CD4-positive, alpha-beta memory T cell (primary cell): ENCODE results near the gene CHPF2. TPM values are rescaled to one million over a fixed set of nuclear protein-coding genes. Genes with fewer than 3 reads are reported as not detected.

Experiments
- CTCF ChIA-PET: fragments of 350-600 bp; sonication (Branson Sonifier 250); formaldehyde crosslinking; loops from one replicate; lab custom pipeline; 2021; ENCODE audit warnings: inconsistent platforms; ENCODE audit not compliant: partially characterized antibody; lab: Charles Lee
- POLR2A ChIA-PET: fragments of 350-600 bp; sonication (Branson Sonifier 250); formaldehyde crosslinking; loops from one replicate; lab custom pipeline; 2021; ENCODE audit not compliant: partially characterized antibody; lab: Charles Lee
- DNase-seq, 5 donors: peaks; one replicate each; pipeline versions ENCODE4 v3.0.0 to v3.0.0-alpha.2; 2020 to 2022; ENCODE audit warnings: mixed read lengths in 1 of 5
- H3K27ac ChIP-seq: one replicate; pipeline ENCODE4 v1.7.0; 2013; ENCODE audit warnings: low read depth, low read length
- H3K27me3 ChIP-seq: 2 replicates; pipeline ENCODE4 v1.7.0; 2013; ENCODE audit warnings: mild to moderate bottlenecking, low read length, moderate library complexity; ENCODE audit not compliant: insufficient read depth
- H3K36me3 ChIP-seq: 2 replicates; pipeline ENCODE4 v1.7.0; 2013; ENCODE audit warnings: mild to moderate bottlenecking, low read length, moderate library complexity; ENCODE audit not compliant: insufficient read depth
- H3K4me1 ChIP-seq: 2 replicates; pipeline ENCODE4 v1.7.0; 2013; ENCODE audit warnings: mild to moderate bottlenecking, low read length, moderate library complexity; ENCODE audit not compliant: insufficient read depth
- H3K4me3 ChIP-seq, 2 donors: one replicate each; pipeline ENCODE4 v1.7.0; 2013; ENCODE audit warnings: low read length in 2 of 2, mild to moderate bottlenecking in 1 of 2
- H3K9me3 ChIP-seq, 2 donors: one replicate each; pipeline ENCODE4 v1.7.0; 2013; ENCODE audit warnings: low read length in 2 of 2, control low read depth in 1 of 2; ENCODE audit not compliant: control insufficient read depth in 1 of 2
- H3K27ac Mint-ChIP-seq, 7 donors: one replicate each; pipeline ENCODE4 v1.8.0; 2020 to 2021; ENCODE audit warnings: mixed read lengths in 7 of 7, mild to moderate bottlenecking in 6 of 7, inconsistent platforms in 3 of 7, moderate library complexity in 3 of 7
- H3K27me3 Mint-ChIP-seq, 2 donors: one replicate each; pipeline ENCODE4 v1.8.0; 2020 to 2021; ENCODE audit warnings: mixed read lengths in 2 of 2
- H3K36me3 Mint-ChIP-seq, 2 donors: one replicate each; pipeline ENCODE4 v1.8.0; 2020 to 2021; ENCODE audit warnings: mixed read lengths in 2 of 2, inconsistent platforms in 1 of 2, mild to moderate bottlenecking in 1 of 2
- H3K4me1 Mint-ChIP-seq, 4 donors: one replicate each; pipeline ENCODE4 v1.8.0; 2020 to 2021; ENCODE audit warnings: mixed read lengths in 4 of 4, mild to moderate bottlenecking in 1 of 4
- H3K4me3 Mint-ChIP-seq, 8 donors: one replicate each; pipeline ENCODE4 v1.8.0; 2020 to 2021; ENCODE audit warnings: mixed read lengths in 8 of 8, mild to moderate bottlenecking in 7 of 8, moderate library complexity in 6 of 8, inconsistent platforms in 3 of 8
- H3K9me3 Mint-ChIP-seq, 8 donors: one replicate each; pipeline ENCODE4 v1.8.0; 2020 to 2021; ENCODE audit warnings: mixed read lengths in 8 of 8, mild to moderate bottlenecking in 5 of 8, inconsistent platforms in 3 of 8, moderate library complexity in 1 of 8
- intact Hi-C: fragments of 100-400 bp; cut with micrococcal nuclease; formaldehyde crosslinking; loops from one replicate; pipeline ENCODE4 v1.15.1; 2023
- polyA plus RNA-seq, 2 donors: library from polyadenylated mRNA; unstranded; fragments of 300-500 nt; fragmentation: Illumina TruSeq; gene quantifications; one replicate each; pipeline ENCODE4 v1.2.3, GENCODE V29; 2021
- total RNA-seq, 2 experiments: library from RNA; stranded (reverse); gene quantifications; one replicate each; pipeline ENCODE4 v1.2.3, GENCODE V29; 2021

CHPF2 gene
- total and polyA plus RNA-seq, 4 experiments from 2014 or later = 25.3 to 52.3 (median 40.4) TPM

DNA sequence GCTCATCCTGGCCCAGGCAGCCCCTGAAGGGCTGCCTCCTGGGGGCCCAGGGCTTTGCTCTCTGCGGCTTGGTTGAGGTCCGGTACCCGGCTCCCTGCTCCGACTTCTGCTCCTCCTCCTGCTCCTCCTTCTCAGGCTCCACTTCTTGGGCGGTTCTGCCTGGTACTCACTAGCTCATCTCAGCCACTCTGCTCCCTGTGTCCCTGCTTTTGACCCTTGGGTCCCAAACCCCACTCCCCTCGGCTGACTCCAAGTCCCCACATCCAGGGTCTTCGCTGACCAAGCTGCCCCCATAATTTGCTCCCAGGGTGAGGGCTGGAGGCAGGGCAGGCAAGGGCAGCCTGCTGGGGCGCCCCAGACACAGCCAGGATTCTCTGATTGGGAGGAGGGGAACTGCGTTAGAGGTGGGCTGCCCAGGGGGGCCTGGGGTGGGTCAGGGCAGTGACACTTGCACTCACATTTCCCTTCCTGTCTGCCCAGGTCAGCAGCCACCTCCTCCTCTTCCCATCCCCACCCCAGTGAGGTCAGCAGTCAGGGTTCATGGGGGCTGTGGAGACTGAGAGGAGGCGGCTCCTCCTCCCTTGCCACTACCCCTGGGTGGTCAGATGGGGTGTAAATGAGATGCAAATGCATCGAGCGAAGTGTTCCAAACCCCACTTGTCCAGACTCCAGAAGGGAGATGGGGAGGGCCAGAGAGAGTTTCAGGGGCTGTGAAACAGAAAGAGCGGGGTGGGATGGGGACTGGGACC, 14.0 kb downstream of the CHPF2 start:
- Histone ChIP-seq H3K4me1 (peaks cover 59% of the 10 kb centered on the region), H3K4me3 (no peak overlapping the region), H3K27ac (no peak overlapping the region), H3K36me3 (no peaks in the 10 kb centered on the region), H3K27me3 (peaks cover 26% of the 10 kb centered on the region), H3K9me3 (no peaks in the 10 kb centered on the region)
- intact Hi-C loops = loop anchor here (5.0 kb wide), 1 partner anchor 39 kb away; no protein-coding TSS in a partner anchor
- Mint-ChIP-seq H3K27me3 (peaks cover 19 to 31% of the 10 kb centered on the region in 2 donors), H3K27ac (peak overlapping the region in 3 of 7 donors; percentile 5 to 35 (median 24)), H3K36me3 (no peaks in the 10 kb centered on the region), H3K4me1 (peaks cover 27 to 70% (median 40%) of the 10 kb centered on the region in 4 donors), H3K9me3 (no peaks in the 10 kb centered on the region), H3K4me3 (peak overlapping the region; percentile 46 to 78 (median 66))
- DNase-seq = peak in 1 of 5 donors; percentile 31
- CTCF ChIA-PET = interaction anchor here (0.6 to 4.6 kb wide), 7 partner anchors 10 to 74 kb away, joined by 3 to 26 read pairs (median 5); partner anchors contain the start of gene ABCF2
- POLR2A ChIA-PET = interaction anchor here (0.7 to 5.1 kb wide), 3 partner anchors 12 to 19 kb away, joined by 3 to 32 read pairs (median 5); partner anchors contain the start of gene ABCF2

DNA sequence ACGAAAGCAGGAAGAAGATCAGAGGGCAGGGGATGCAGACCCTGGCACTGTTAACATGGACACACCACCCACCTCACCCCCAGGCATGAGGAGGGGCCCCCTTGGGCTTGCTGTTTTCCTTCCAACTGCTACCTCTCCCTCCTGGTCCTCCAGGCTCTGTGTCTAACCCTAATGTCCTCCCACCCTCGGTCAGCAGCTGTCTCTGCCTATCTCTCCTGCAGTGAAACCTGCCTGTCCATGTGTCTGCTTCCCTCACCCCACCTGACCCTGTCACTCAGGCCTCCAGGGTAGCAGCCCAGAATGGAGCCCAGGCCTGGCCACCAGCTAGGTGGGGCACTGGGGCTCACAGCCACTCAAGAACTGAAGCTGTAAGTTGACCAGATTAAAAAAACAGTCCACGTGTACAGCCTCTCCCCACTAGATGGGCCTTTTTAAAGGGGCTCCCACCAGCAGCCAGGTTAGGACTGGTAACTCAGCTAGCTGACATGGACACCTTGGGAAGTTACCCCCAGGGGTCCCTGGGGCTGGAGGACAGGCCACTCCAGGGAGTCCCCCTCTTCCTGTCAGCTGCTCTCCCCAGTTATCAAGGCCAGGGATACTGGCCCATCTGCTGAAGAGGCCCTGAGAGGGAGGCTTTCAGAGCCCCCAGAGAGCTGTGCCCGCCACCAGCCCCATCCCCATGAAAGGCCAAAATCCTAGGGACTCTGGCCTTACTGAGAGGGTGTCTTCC, 14.7 kb downstream of the CHPF2 start:
- H3K27ac Mint-ChIP-seq = peak overlapping the region in 1 of 7 donors; percentile 32
- H3K36me3 Mint-ChIP-seq = no peaks in the 10 kb centered on the region
- peak in 1 of 5 donors; percentile 7 for DNase-seq
- no peaks in the 10 kb centered on the region for H3K9me3 ChIP-seq
- H3K4me1 Mint-ChIP-seq = peaks cover 27 to 68% (median 41%) of the 10 kb centered on the region in 4 donors
- H3K27me3 ChIP-seq = peaks cover 29% of the 10 kb centered on the region
- ChIA-PET POLR2A (interaction anchor here (1.3 to 1.8 kb wide), 2 partner anchors 20 to 79 kb away, joined by 3 to 5 read pairs; partner anchors contain the start of genes ABCF2 and GBX1), CTCF (interaction anchor here (0.9 to 2.2 kb wide), 4 partner anchors 10 to 349 kb away, joined by 3 to 10 read pairs (median 4); no protein-coding TSS in a partner anchor)
- H3K36me3 ChIP-seq = no peaks in the 10 kb centered on the region
- H3K27ac ChIP-seq = no peak overlapping the region
- peak overlapping the region in 6 of 8 donors; percentile 8 to 76 (median 44) for H3K4me3 Mint-ChIP-seq
- no peaks in the 10 kb centered on the region for H3K9me3 Mint-ChIP-seq
- peaks cover 19 to 31% of the 10 kb centered on the region in 2 donors for H3K27me3 Mint-ChIP-seq
- peaks cover 61% of the 10 kb centered on the region for H3K4me1 ChIP-seq
- intact Hi-C loops = loop anchor here (5.0 kb wide), 1 partner anchor 40 kb away; no protein-coding TSS in a partner anchor
- no peak overlapping the region for H3K4me3 ChIP-seq

DNA sequence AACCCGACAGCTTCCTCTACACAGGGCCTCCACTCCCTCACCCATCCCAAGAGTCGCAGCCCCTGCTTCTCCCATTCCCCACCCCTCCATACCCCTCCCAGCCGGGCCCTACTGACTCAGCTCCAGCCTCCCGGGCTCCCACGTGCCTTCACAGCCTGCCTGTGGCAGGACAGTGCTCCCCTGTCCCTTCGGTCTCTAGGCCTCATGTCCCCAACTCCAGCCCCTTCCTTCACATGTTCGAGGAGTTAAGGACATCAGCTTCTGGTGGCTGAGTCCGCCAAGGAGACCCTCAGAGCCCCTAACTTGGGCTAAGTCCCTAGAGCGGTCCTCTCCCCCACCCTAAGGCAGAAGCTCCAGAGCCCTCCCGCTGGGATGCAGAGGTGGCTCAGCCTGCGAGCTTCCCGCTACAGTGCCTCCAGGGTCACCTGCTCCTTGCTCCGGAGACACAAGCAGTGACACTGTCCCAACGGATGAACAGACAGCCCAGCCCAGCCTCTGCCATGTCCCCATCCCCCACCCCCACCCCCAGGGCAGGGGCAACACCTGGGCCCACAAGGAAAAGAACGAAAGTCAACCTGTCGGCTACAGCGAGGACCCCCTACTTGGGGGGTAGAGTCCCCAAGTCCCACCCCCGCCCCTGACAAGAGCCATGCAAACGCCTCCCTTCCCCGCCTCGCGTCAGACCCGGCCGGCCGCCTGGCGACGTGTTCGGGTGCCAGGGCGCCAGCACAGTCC, 15.5 kb downstream of the CHPF2 start:
- Histone ChIP-seq H3K4me3 (peak overlapping the region in 1 of 2 donors; percentile 24), H3K9me3 (no peaks in the 10 kb centered on the region), H3K27me3 (peaks cover 37% of the 10 kb centered on the region), H3K27ac (no peak overlapping the region), H3K4me1 (peaks cover 64% of the 10 kb centered on the region), H3K36me3 (no peaks in the 10 kb centered on the region)
- no peak for DNase-seq
- POLR2A ChIA-PET = interaction anchor here (1.3 to 1.8 kb wide), 2 partner anchors 21 to 80 kb away, joined by 3 to 5 read pairs; partner anchors contain the start of genes ABCF2 and GBX1
- intact Hi-C loops = loop anchor here (5.0 kb wide), 1 partner anchor 40 kb away; no protein-coding TSS in a partner anchor
- H3K4me3 Mint-ChIP-seq = peak overlapping the region; percentile 66 to 79 (median 75)
- no peaks in the 10 kb centered on the region for H3K36me3 Mint-ChIP-seq
- CTCF ChIA-PET = interaction anchor here (0.9 to 2.2 kb wide), 3 partner anchors 41 to 349 kb away, joined by 3 to 5 read pairs (median 3); no protein-coding TSS in a partner anchor
- H3K9me3 Mint-ChIP-seq = no peaks in the 10 kb centered on the region
- peak overlapping the region in 1 of 7 donors; percentile 60 for H3K27ac Mint-ChIP-seq
- peaks cover 25 to 36% of the 10 kb centered on the region in 2 donors for H3K27me3 Mint-ChIP-seq
- H3K4me1 Mint-ChIP-seq = peaks cover 30 to 75% (median 47%) of the 10 kb centered on the region in 4 donors

DNA sequence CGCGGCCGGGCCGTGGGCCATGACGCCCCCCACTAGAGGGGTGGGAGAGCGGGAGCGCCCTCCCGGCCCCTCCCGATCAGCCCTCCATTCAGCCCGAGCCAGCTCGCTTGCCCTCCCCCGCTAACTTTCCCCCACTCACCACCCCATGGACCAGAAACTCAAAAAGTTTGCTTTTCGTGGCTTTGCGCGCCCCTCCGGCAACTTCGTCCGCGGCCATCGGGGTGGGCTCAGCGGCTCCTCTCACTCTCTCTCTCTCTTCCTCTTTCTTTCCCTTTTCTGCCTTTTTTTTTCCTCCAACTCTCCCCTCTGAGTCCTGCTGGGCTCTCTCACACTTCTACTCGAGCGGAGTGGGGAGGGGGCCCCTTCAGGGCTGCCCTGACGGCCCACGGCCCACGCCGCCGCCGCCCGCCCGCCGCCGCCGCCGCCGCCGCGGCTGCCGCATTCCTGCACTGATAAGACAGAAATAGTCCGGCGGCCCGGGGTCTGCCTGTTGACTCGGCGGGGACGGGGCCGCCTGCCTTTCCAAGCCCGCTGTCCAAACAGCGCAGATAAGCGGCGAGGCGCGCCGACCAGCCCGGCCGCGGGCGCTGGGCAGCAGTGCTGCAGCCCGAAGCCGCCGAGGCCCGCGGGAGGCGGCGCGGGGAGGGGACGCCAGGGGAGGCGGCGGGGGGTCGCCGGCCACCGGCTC, 16.2 kb downstream of the CHPF2 start, which contains the start of gene SMARCD3:
TSS of gene SMARCD3 (minus strand) at position 349 of the 688 bp plus-strand sequence. CDS start at position 217, 132 bp downstream.
- no peaks in the 10 kb centered on the region for H3K9me3 ChIP-seq
- DNase-seq = peak in 3 of 5 donors; percentile 25 to 45 (median 42)
- H3K4me1 ChIP-seq = peaks cover 58% of the 10 kb centered on the region
- CTCF ChIA-PET = interaction anchor here (1.3 kb wide), 1 partner anchor 350 kb away, joined by 3 read pairs; no protein-coding TSS in a partner anchor
- no peaks in the 10 kb centered on the region for H3K36me3 ChIP-seq
- H3K4me1 Mint-ChIP-seq = peaks cover 25 to 69% (median 41%) of the 10 kb centered on the region in 4 donors
- peaks cover 30 to 42% of the 10 kb centered on the region in 2 donors for H3K27me3 Mint-ChIP-seq
- no peaks in the 10 kb centered on the region for H3K9me3 Mint-ChIP-seq
- peak within 1 kb of the TSS in 1 of 2 donors; percentile 32 for H3K4me3 ChIP-seq
- H3K36me3 Mint-ChIP-seq = no peaks in the 10 kb centered on the region
- H3K27ac Mint-ChIP-seq = peak within 1 kb of the TSS in 4 of 7 donors; percentile 2 to 79 (median 38)
- H3K4me3 Mint-ChIP-seq = peak within 1 kb of the TSS; percentile 71 to 83 (median 80)
- POLR2A ChIA-PET = interaction anchor here (1.8 kb wide), 1 partner anchor 22 kb away, joined by 5 read pairs; the partner anchor contains the start of gene ABCF2
- H3K27ac ChIP-seq = no peak within 1 kb of the TSS
- peaks cover 39% of the 10 kb centered on the region for H3K27me3 ChIP-seq
- intact Hi-C loops = loop anchor here (5.0 kb wide), 1 partner anchor 41 kb away; no protein-coding TSS in a partner anchor

DNA sequence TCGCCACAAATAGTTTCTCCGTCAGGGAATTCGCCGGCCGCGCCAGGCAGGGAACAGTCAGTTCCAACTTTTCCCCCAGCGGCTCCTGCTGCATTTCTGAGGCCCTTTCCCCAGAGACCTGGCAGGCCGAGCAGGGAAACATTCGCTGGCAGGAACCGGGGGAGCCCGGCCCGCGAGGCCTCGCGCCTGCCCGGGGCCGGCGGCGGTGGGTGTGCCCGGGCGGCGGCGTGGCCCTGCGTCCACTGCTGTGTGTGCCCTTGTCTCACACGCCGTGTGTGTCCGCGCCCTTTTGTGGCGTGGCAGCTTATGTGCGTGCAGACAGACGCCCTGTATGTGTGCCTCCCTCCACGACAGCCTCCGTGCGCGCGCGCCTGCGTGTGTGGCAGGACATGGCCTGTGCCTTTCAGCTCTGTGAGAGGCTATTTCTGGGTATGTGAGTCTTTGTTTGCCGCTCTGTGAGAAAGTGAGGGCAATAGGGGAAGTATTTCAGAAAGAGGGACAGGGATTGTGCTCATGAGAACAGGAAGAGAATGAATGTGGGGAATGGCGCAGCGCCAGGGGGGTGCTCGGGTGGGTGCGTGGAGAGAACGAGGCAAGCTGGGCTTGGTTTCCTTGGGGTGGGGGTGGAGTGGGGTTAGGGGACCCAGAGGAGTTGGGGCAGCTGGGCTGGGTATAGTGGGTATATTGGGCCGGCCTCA, 16.9 kb downstream of the CHPF2 start:
- peak; percentile 33 to 48 (median 44) for DNase-seq
- ChIA-PET CTCF (no interaction called here), POLR2A (interaction anchor here (1.0 kb wide), 1 partner anchor 17 kb away, joined by 3 read pairs; the partner anchor contains the start of gene CHPF2)
- H3K36me3 ChIP-seq = no peaks in the 10 kb centered on the region
- Mint-ChIP-seq H3K27ac (peak overlapping the region in 3 of 7 donors; percentile 2 to 72 (median 4)), H3K4me1 (peaks cover 20 to 62% (median 36%) of the 10 kb centered on the region in 4 donors), H3K36me3 (no peaks in the 10 kb centered on the region), H3K4me3 (peak overlapping the region; percentile 57 to 83 (median 72)), H3K27me3 (peaks cover 31 to 49% of the 10 kb centered on the region in 2 donors), H3K9me3 (no peaks in the 10 kb centered on the region)
- peaks cover 51% of the 10 kb centered on the region for H3K4me1 ChIP-seq
- no peaks in the 10 kb centered on the region for H3K9me3 ChIP-seq
- no peak overlapping the region for H3K27ac ChIP-seq
- H3K4me3 ChIP-seq = peak overlapping the region in 1 of 2 donors; percentile 32
- intact Hi-C loops = loop anchor here (5.0 kb wide), 1 partner anchor 42 kb away; no protein-coding TSS in a partner anchor
- peaks cover 39% of the 10 kb centered on the region for H3K27me3 ChIP-seq
